ENCODE data around the gene ZNF878.

Gene ZNF878

DNA sequence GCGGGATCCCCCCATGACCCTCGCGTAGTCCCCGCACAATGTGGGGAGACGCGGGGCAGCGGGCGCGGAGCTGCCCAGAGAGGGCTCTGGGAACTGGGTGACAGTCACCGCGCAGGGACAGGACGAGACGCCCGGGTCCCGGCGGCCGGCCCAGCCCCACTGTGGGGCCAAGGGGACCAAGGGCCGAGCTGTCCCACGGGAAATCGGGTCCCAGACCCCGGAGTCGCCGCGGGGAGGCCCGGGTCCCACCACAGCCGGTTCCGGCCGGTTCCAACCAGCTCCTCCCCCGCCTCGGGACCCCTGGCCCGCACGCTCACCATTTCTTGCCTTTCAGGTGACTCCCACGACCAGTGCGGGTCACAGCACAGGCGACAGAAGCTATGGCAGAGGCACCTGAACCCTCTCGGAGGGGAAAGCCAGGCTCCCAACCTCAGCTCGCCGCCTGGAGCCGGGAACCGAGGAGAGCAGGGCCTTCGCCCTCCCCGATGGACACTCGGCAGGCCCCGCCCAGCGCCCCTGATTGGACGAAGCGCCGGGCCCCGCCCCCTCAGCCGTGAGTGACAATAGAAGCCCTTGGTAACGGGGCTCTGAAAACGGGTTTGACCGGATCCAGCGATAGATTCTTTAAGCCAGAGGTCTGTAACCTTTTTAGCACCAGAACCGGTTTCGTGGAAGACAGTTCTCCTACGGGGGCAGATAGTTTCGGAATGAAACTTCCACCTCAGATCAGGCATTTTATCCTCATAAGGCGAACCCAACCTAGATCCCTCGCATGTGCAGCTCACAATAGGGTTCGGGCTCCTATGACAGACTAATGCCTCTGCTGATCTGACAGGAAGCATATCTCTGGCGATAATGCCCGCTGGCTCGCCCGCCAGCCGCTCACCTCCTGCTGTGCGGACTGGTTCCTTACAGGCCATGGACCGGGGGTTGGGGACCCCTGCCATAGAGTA, 17.3 kb downstream of the ZNF878 start, which contains the start of gene ZNF433:
TSS of gene ZNF433 (minus strand) at position 460 of the 953 bp plus-strand sequence. CDS start at position 320, 140 bp downstream.
- DNase-seq, result peak; percentile 45 to 95 (median 85)

DNA sequence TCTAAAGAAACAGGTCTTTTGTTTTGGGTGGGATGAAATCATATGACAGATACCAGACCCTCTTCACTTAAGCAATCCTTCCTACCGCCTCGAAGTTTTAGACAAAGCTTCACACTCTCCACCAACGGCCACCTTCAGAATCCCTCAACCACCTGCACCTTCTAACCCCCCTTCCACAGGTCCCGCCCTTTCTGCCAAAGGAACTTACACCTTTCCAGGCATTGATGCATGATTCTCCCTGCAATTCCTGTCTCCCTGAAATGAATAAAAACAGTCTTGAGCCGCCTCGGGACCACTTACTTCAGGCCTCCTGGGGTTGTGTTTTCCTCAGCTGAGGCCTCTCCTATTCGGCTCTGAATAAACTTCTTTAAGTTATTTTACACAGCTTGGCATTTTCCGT, 18.1 kb downstream of the ZNF878 start:
- DNase-seq, result peak in 1 of 51 donors; percentile 1

DNA sequence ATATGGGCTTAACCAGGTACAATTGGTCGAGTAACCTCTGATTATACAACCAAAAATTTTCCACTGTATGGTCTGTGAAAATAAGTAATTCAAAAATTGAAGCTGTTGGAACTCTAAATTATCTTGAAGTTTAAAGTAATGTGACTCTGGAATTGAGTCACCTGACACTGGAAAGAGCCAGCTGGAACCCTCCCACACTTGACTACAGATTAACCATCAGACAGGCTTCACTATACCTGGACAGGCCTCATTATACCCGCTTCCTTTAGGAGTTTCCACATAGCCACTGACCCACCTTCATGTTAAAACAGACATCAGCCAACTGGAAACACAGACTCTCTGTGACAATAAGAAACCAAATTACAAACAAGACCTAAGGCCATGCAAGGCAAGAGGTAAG, 18.6 kb downstream of the ZNF878 start:
- DNase-seq, result no peak

DNA sequence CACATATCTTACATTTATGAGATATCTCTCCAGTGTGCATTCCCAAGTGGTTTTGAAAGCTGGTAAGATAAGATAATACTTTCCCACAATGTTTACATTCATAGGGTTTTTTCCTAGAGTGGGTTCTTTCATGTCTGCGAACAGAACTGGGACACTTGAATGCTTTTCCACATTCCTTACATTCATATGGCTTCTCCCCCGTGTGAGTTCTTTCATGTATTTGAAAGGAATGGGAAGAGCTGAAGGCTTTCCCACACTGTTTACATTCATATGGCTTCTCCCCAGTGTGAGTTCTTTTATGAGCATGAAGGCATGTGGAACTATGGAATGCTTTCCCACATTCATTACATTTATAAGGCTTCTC, 37.0 kb downstream of the ZNF878 start:
- DNase-seq, result no peak

DNA sequence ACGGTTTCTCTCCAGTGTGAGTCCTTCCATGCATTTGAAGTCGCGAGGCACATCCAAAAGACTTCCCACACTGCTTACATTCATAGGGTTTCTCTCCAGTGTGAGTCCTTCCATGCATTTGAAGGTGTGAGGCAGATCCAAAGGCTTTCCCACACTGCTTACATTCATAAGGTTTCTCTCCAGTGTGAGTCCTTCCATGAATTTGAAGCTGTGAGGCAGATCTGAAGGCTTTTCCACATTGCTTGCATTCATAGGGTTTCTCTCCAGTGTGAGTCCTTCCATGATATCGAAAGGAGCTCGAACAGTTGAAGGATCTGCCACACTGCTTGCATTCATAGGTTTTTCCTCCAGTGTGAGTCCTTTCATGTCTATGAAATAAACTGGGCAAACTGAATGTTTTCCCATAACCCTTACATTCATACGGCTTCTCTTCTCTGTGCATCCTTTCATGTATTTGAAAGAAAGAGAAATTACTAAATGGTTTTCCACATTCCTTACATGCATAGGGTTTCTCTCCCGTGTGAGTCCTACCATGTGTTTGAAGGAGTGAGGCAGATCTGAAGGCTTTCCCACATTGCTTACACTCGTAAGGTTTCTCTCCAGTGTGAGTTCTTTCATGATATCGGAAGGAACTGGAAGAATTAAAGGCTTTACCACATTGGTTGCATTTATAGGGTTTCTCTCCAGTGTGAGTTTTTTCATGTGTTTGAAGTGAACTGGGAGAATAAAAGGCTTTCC, 37.6 kb downstream of the ZNF878 start:
- no peak for DNase-seq

DNA sequence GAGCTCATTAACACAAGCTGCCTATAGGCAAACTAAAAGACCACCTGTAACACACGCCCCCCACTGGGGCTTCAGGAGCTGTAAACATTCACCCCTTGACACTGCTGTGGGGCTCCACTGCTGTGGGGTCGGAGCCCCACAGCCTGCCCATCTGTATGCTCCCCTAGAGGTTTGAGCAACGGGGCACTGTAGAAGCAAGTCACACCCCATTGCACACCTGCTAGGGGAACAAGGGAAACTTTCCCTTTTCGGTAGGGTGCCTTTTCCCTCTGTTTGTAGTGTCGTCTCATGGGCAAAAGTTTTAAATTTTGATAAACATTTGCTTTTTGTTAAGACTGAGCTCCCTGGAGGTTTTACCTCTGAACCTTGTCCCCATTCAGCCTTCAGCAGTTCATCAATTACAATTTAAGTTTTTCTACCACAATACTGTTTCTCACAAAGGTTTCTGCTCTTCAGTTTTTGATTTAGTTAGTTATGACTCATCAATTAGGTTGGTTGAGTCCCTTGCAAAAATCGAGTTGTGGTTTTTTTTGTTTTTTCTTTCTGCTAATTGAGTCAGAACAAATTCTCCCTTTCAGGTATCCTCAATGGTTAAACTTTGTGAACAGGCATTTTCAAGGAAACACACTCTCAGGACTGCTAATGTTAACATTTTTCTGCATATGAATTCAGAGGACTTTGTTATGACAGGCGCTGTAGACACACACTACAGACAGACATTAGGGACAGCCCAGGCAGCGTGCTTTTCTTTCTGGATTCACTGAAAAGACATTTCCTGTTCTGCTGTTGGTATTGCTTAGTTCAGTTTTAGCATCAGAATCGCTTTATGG, 52.4 kb downstream of the ZNF878 start:
- DNase-seq, result no peak

DNA sequence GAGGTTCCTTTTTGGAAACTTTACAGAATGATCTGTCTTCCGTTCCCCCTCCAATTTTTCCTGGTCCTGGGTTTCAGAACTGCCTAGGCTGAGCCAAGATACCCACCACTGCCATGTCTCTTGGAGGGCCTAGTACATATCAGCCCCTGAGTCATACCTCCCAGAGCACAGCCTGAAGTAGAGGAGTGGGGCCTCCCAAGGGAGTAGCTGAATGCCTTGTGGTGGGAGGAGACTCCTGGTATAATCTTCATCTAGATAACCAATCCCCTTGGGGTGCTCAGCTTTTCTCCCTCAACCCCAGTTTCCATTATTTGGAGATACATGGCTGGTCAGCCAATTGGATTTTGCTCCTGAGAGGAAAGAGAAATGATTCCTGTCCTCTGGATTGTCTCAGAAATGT, 57.6 kb downstream of the ZNF878 start:
- no peak for DNase-seq

All from hypothalamus (tissue), 51 donors.